ENCODE data around the gene RPS14. TPM values are rescaled to one million over a fixed set of nuclear protein-coding genes. Genes with fewer than 3 reads are reported as not detected.

RPS14 gene
- total RNA-seq, 3 donors from 2014 or later (not counting 1 experiment from before 2014, with no cell fraction given), result 1,744 to 2,278 (median 2,016) TPM

DNA sequence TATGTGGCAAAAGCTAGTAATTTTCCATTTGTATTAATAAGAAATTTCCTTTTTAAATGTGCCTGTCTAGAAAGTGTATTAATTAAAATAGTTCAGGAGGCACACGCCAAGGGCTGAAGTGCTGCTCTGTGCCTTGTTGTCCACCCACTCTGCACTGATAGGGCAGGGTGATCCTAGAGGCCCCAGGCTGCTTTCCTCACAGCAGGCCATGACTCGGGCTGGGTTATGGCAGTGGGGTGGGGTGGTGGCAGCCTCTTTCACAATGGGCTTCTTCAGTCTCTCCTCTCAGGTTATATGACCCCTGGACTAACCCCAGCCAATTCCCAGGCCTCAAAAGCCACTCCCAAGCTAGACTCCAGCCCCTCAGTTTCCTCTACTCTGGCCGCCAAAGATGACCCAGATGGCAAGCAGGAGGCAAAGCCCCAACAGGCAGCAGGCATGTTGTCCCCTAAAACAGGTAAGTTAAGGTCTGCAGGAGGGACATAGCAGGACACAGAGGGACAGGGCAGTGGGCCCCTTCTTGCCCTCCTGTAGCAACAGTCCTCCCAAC, 56.4 kb downstream of the RPS14 start:
- Mint-ChIP-seq H3K27me3 (ENCODE audit: low read depth in 2 of 2) (no peaks in the 10 kb centered on the region), H3K4me3 (no peak overlapping the region), H3K4me1 (peaks cover 0 to 6% of the 10 kb centered on the region in 2 donors), H3K27ac (no peak overlapping the region), H3K36me3 (no peaks in the 10 kb centered on the region), H3K9me3 (no peaks in the 10 kb centered on the region)
- Histone ChIP-seq H3K27me3 (ENCODE audit: control insufficient read depth, insufficient read depth, low read length) (no peaks in the 10 kb centered on the region), H3K4me1 (ENCODE audit: control insufficient read depth, insufficient read depth, low read length) (no peaks in the 10 kb centered on the region), H3K27ac (ENCODE audit: low read length) (no peak overlapping the region), H3K36me3 (ENCODE audit: control insufficient read depth, insufficient read depth, low read length) (peaks cover 79% of the 10 kb centered on the region), H3K9me3 (ENCODE audit: control insufficient read depth, insufficient read depth, low read length) (no peaks in the 10 kb centered on the region), H3K4me3 (ENCODE audit: low read length) (no peak overlapping the region)
- DNase-seq, result no peak
- ATAC-seq, result no peak
- intact Hi-C loops (cut with micrococcal nuclease), result no loop called here
- TF ChIP-seq, protein P1, sequence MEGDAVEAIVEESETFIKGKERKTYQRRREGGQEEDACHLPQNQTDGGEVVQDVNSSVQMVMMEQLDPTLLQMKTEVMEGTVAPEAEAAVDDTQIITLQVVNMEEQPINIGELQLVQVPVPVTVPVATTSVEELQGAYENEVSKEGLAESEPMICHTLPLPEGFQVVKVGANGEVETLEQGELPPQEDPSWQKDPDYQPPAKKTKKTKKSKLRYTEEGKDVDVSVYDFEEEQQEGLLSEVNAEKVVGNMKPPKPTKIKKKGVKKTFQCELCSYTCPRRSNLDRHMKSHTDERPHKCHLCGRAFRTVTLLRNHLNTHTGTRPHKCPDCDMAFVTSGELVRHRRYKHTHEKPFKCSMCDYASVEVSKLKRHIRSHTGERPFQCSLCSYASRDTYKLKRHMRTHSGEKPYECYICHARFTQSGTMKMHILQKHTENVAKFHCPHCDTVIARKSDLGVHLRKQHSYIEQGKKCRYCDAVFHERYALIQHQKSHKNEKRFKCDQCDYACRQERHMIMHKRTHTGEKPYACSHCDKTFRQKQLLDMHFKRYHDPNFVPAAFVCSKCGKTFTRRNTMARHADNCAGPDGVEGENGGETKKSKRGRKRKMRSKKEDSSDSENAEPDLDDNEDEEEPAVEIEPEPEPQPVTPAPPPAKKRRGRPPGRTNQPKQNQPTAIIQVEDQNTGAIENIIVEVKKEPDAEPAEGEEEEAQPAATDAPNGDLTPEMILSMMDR (IDR thresholded peaks at IDR 0.05), result no peak
- 98% methylated on average over 2 of the region's 3 CpGs for WGBS (ENCODE audit: insufficient coverage)

DNA sequence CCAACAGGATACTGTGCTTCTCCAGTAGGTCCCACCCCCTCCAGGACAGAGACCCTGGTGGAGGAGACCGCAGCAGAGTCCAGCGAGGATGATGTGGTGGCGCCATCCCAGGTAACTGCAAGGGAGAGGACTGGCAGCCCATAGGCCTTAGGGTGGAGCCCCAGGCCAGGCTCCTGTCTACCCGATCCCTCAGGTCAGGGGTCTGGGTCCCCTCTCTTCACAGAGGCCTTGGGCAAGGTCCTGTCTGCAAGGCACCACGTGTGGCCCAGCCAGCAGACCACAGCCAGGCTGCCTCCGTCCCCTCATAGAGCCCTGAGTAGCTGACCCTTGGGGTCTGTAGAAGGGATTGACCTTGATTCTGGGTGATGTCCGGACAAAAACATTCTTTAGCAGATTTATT, 56.9 kb downstream of the RPS14 start:
- DNase-seq (no peak), ATAC-seq (no peak)
- Mint-ChIP-seq H3K4me3 (no peak overlapping the region), H3K4me1 (peaks cover 0 to 4% of the 10 kb centered on the region in 2 donors), H3K27me3 (ENCODE audit: low read depth in 2 of 2) (no peaks in the 10 kb centered on the region), H3K27ac (no peak overlapping the region), H3K36me3 (no peaks in the 10 kb centered on the region), H3K9me3 (no peaks in the 10 kb centered on the region)
- no peaks in the 10 kb centered on the region for H3K27me3 ChIP-seq (ENCODE audit: control insufficient read depth, insufficient read depth, low read length)
- H3K9me3 ChIP-seq (ENCODE audit: control insufficient read depth, insufficient read depth, low read length), result no peaks in the 10 kb centered on the region
- WGBS (ENCODE audit: insufficient coverage), result 97% methylated on average over 7 of the region's 7 CpGs
- H3K27ac ChIP-seq (ENCODE audit: low read length), result no peak overlapping the region
- intact Hi-C loops (cut with micrococcal nuclease), result no loop called here
- TF ChIP-seq, protein P1 (IDR thresholded peaks at IDR 0.05), result no peak
- H3K36me3 ChIP-seq (ENCODE audit: control insufficient read depth, insufficient read depth, low read length), result peaks cover 82% of the 10 kb centered on the region
- H3K4me3 ChIP-seq (ENCODE audit: low read length), result no peak overlapping the region
- no peaks in the 10 kb centered on the region for H3K4me1 ChIP-seq (ENCODE audit: control insufficient read depth, insufficient read depth, low read length)

Other genes starting within 250 kb of the RPS14 start
- under 1 TPM in 1 of 3 donors, not detected in 2; 0.38 TPM for gene CAMK2A, start 160.0 kb downstream of the RPS14 start, total RNA-seq
- under 1 TPM in 1 of 3 donors, not detected in 2; 0.19 TPM for gene ARSI, start 146.8 kb downstream of the RPS14 start, total RNA-seq
- gene TCOF1, start 92.0 kb downstream of the RPS14 start, total RNA-seq, result 10 to 100 TPM; 51.5 to 62.6 (median 51.7) TPM
- 100 to 1,000 TPM; 550 to 913 (median 748) TPM for gene CD74, start 36.8 kb downstream of the RPS14 start, total RNA-seq
- gene NDST1, start 58.4 kb upstream of the RPS14 start, total RNA-seq, result 10 to 100 TPM in 1 of 3 donors, 1 to 10 TPM in 2; 2.8 to 12.3 (median 4.3) TPM
- under 1 TPM in 2 of 3 donors, not detected in 1; 0.16 to 0.48 TPM for gene SYNPO, start 190.9 kb upstream of the RPS14 start, total RNA-seq
- not detected for gene MYOZ3, start 211.5 kb upstream of the RPS14 start, total RNA-seq

Data from natural killer cell (primary cell).